CD4-positive, alpha-beta T cell (primary cell): ENCODE data around the gene LSAMP. TPM values are rescaled to one million over a fixed set of nuclear protein-coding genes. Genes with fewer than 3 reads are reported as not detected.

ENCODE experiments used
- ATAC-seq: fragments of 200-7000 bp; cut with Tn5 transposase; one replicate; pipeline ENCODE4 v1.10.0; 2022; ENCODE audit warnings: mild to moderate bottlenecking; ENCODE audit not compliant: poor library complexity
- CTCF ChIA-PET: fragments of 350-600 bp; sonication (Branson Sonifier 250); formaldehyde crosslinking; loops from one replicate; lab custom pipeline; 2021; ENCODE audit warnings: antibody characterized with exemption, inconsistent platforms; lab: Charles Lee
- POLR2A ChIA-PET: fragments of 350-600 bp; sonication (Branson Sonifier 250); formaldehyde crosslinking; loops from one replicate; lab custom pipeline; 2021; ENCODE audit warnings: antibody characterized with exemption, inconsistent platforms; lab: Charles Lee
- DNase-seq, 14 experiments: peaks; one replicate each; pipeline ENCODE4 v3.0.0-alpha.2; 2013 to 2020; ENCODE audit warnings: mixed read lengths in 2 of 14
- H3K27ac ChIP-seq, 2 donors: one replicate each; pipeline versions ENCODE4 v1.5.1 to v1.7.0; 2013; ENCODE audit warnings: low read length in 2 of 2, low read depth in 1 of 2, mild to moderate bottlenecking in 1 of 2
- H3K27me3 ChIP-seq, 2 experiments: 1 replicate in 1 of 2; 2 replicates in 1 of 2; pipeline versions ENCODE4 v1.6.1 to v1.7.0; 2013; ENCODE audit warnings: low read length in 2 of 2, control low read depth in 1 of 2, mild to moderate bottlenecking in 1 of 2, moderate library complexity in 1 of 2; ENCODE audit not compliant: insufficient read depth in 2 of 2, control insufficient read depth in 1 of 2
- H3K36me3 ChIP-seq: one replicate; pipeline ENCODE4 v1.6.1; 2013; ENCODE audit warnings: low read length, control low read depth; ENCODE audit not compliant: insufficient read depth
- H3K4me1 ChIP-seq: one replicate; pipeline ENCODE4 v1.6.1; 2013; ENCODE audit warnings: low read length, control low read depth; ENCODE audit not compliant: insufficient read depth
- H3K4me3 ChIP-seq: one replicate; pipeline ENCODE4 v1.5.1; 2013; ENCODE audit warnings: mild to moderate bottlenecking, low read length, moderate library complexity
- H3K9me3 ChIP-seq, 2 experiments: 1 replicate in 1 of 2; 2 replicates in 1 of 2; pipeline versions ENCODE4 v1.6.1 to v1.7.0; 2013; ENCODE audit warnings: low read length in 2 of 2, mild to moderate bottlenecking in 2 of 2, control low read depth in 1 of 2, moderate library complexity in 1 of 2; ENCODE audit not compliant: control insufficient read depth in 1 of 2, insufficient read depth in 1 of 2
- H3K27ac Mint-ChIP-seq: one replicate; pipeline ENCODE4 v1.8.0; 2020; ENCODE audit warnings: mixed read lengths
- H3K27me3 Mint-ChIP-seq: one replicate; pipeline ENCODE4 v1.8.0; 2021; ENCODE audit warnings: mixed read lengths
- H3K36me3 Mint-ChIP-seq: one replicate; pipeline ENCODE4 v1.8.0; 2021; ENCODE audit warnings: low read depth, mixed read lengths
- H3K4me1 Mint-ChIP-seq: one replicate; pipeline ENCODE4 v1.8.0; 2021; ENCODE audit warnings: low read depth, mixed read lengths
- H3K4me3 Mint-ChIP-seq: one replicate; pipeline ENCODE4 v1.8.0; 2020; ENCODE audit warnings: mild to moderate bottlenecking, mixed read lengths
- H3K9me3 Mint-ChIP-seq: one replicate; pipeline ENCODE4 v1.8.0; 2020; ENCODE audit warnings: mixed read lengths
- CTCF ChIP-seq: fragments of 200-600 bp; IDR thresholded peaks from one replicate; pipeline ENCODE4 v1.8.0; 2022; ENCODE audit warnings: antibody characterized with exemption, mild to moderate bottlenecking
- intact Hi-C, 2 experiments: fragments of 100-400 bp; cut with DNase I in 1 of 2; cut with micrococcal nuclease in 1 of 2; formaldehyde crosslinking; loops; one replicate each; pipeline versions ENCODE4 v1.15.1 to v1.9.0; 2023 to 2025; cut with DNase I, micrococcal nuclease
- total RNA-seq, 174 experiments: library from RNA in 2 of 174; stranded (reverse) in 2 of 174; gene quantifications; one replicate each; pipeline ENCODE4 v1.2.3 and lab custom pipeline; 2021 to 2026

LSAMP gene
- total RNA-seq, 2 experiments from 2014 or later, result not detected

DNA sequence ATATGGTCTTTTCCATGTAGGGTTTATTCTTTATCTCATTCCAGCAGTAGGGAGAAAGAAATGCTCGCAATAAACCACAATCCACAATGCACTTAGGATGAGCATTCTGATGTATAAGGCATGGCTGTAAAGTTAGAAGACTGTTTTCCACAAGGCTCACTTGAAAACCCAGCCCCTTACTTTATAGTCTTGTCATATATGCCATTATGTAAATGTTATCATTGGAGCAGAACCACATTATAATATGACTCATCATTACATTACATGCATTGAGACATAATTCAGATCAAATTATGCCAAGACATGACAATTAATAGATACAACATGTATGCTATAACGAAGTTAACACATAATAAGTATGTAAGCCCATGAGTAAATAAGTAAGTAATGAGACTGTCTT is 348.1 kb downstream of the LSAMP start:
- ATAC-seq (no peak), DNase-seq (no peak)
- Histone ChIP-seq H3K4me1 (no peaks in the 10 kb centered on the region), H3K27me3 (no peaks in the 10 kb centered on the region), H3K27ac (no peak overlapping the region), H3K36me3 (no peaks in the 10 kb centered on the region), H3K9me3 (no peaks in the 10 kb centered on the region), H3K4me3 (no peak overlapping the region)
- CTCF ChIA-PET, result no interaction called here
- intact Hi-C loops, result no loop called here
- Mint-ChIP-seq H3K4me1 (no peaks in the 10 kb centered on the region), H3K36me3 (no peaks in the 10 kb centered on the region), H3K9me3 (no peaks in the 10 kb centered on the region), H3K27me3 (no peaks in the 10 kb centered on the region), H3K4me3 (no peak overlapping the region), H3K27ac (no peak overlapping the region)
- TF ChIP-seq CTCF, result no peak
- POLR2A ChIA-PET, result no interaction called here

- intact Hi-C loops, result no loop called here
- Mint-ChIP-seq H3K4me3 (no peak overlapping the region), H3K4me1 (no peaks in the 10 kb centered on the region), H3K9me3 (no peaks in the 10 kb centered on the region), H3K36me3 (no peaks in the 10 kb centered on the region), H3K27ac (no peak overlapping the region), H3K27me3 (no peaks in the 10 kb centered on the region)
- Histone ChIP-seq H3K27ac (no peak overlapping the region), H3K36me3 (no peaks in the 10 kb centered on the region), H3K4me1 (no peaks in the 10 kb centered on the region), H3K4me3 (no peak overlapping the region), H3K27me3 (no peaks in the 10 kb centered on the region), H3K9me3 (no peaks in the 10 kb centered on the region)
- POLR2A ChIA-PET, result no interaction called here
- ATAC-seq, result no peak
- CTCF ChIA-PET, result no interaction called here
- no peak for TF ChIP-seq CTCF
- no peak for DNase-seq
Observed at GRCh38 chr3:116096631-116097030, 348.7 kb downstream of the LSAMP start.

GRCh38 chr3:116093374-116093773 is 351.9 kb downstream of the LSAMP start:
- no peaks in the 10 kb centered on the region for H3K9me3 Mint-ChIP-seq
- no peak overlapping the region for H3K4me3 Mint-ChIP-seq
- H3K36me3 Mint-ChIP-seq, result no peaks in the 10 kb centered on the region
- no peaks in the 10 kb centered on the region for H3K4me1 Mint-ChIP-seq
- H3K27ac Mint-ChIP-seq, result no peak overlapping the region
- DNase-seq (no peak), ATAC-seq (no peak)
- H3K27me3 ChIP-seq, result no peaks in the 10 kb centered on the region
- H3K4me3 ChIP-seq, result no peak overlapping the region
- POLR2A ChIA-PET, result no interaction called here
- H3K27ac ChIP-seq, result no peak overlapping the region
- no peaks in the 10 kb centered on the region for H3K36me3 ChIP-seq
- no peak for TF ChIP-seq CTCF
- peaks cover 0 to 5% of the 10 kb centered on the region in 2 experiments for H3K9me3 ChIP-seq
- intact Hi-C loops, result no loop called here
- no peaks in the 10 kb centered on the region for H3K27me3 Mint-ChIP-seq
- H3K4me1 ChIP-seq, result no peaks in the 10 kb centered on the region
- CTCF ChIA-PET, result no interaction called here
